ENCODE data around the gene TSHZ2.

The TSHZ2 gene

DNA sequence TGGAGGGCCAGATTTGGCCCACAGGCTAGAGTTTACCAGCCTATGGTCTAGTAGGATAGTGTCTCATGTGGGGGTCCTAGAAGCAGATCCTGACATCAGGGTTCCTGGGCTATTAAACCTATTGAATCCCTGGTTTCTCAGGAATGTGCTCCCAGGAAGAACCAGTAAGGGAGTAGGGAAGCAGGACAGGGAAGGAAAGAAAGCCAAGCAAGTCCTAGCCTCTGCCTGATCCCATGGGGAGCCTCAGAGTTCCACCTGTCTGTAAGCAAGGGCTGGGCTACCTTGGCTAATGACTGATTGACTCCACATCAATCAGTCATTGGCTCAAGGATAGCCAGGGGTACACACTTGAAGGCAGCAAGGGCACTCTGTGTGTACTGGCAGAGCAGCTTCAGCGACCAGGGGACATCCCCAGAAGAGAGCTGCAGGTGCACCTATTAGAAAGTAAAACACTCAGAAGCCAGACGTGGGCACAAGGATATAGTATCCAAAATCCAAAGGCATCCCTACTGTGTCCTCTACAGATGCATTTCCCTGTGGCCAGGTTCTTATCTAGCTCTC is 309.5 kb downstream of the TSHZ2 start:
- no peak for DNase-seq (ENCODE audit: low read depth in 2 of 2)

- no peak for DNase-seq (ENCODE audit: low read depth in 2 of 2)
Observed at GRCh38 chr20:53282217-53282955, 310.2 kb downstream of the TSHZ2 start.

- DNase-seq (ENCODE audit: low read depth in 2 of 2) = no peak
Observed at GRCh38 chr20:53283011-53283410, 310.9 kb downstream of the TSHZ2 start.

- no peak for DNase-seq (ENCODE audit: low read depth in 2 of 2)
Observed at GRCh38 chr20:53283597-53283996, 311.4 kb downstream of the TSHZ2 start.

DNA sequence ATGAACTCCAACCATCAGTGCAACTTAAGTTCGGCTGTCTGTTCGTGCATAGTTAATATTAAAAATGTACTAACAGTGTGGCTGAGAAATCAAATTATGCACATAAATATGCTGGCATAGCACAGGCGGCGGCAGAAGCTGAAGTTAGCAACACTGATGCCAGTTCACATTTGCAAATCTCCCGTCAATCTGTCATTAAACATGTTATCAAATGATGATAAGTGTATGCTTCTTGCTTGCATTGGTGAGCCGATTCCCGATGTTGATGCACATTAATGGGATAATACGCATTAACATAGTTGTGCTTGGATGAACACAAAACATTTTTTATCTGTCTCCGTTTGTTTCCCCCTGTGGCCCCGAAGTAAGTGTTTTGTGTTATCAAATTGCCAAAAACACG is 312.1 kb downstream of the TSHZ2 start:
- DNase-seq (ENCODE audit: low read depth in 2 of 2) = no peak

GRCh38 chr20:53284696-53285095 is 312.5 kb downstream of the TSHZ2 start:
- DNase-seq (ENCODE audit: low read depth in 2 of 2) = no peak

DNA sequence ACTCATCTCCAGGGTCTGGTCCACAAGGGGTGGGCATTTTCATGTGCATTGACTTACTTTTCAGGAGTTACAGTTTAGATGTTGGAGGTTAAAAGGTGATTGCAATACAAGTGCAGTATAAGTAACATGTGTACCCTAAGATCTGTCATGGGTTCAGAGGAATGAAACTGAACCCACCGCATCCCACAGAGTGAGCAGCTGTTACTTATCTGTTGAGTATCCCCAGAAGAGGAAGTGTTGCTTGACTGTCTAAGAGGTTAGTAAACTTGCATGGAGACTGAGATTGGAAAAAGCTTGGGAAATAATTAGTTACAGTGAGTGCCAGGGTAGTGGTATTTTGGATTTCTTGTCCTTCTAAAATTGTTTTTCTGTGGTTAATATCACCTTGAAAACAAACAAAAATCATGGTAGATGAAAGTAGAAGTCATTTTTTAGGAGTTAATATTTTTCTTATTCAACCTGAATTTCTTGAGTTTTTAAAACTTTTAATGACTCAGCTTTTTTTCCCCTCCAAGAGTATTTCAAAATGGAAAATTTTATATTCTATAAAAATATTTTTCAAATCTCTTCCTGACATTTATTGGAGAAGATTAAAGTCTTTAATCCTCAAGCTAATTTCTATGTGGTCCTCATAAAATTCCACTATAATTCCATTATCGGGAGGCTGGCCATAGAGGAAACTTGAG is 315.3 kb downstream of the TSHZ2 start:
- DNase-seq (ENCODE audit: low read depth in 2 of 2) = no peak

GRCh38 chr20:53291548-53291947 is 319.4 kb downstream of the TSHZ2 start:
- no peak for DNase-seq (ENCODE audit: low read depth in 2 of 2)

DNA sequence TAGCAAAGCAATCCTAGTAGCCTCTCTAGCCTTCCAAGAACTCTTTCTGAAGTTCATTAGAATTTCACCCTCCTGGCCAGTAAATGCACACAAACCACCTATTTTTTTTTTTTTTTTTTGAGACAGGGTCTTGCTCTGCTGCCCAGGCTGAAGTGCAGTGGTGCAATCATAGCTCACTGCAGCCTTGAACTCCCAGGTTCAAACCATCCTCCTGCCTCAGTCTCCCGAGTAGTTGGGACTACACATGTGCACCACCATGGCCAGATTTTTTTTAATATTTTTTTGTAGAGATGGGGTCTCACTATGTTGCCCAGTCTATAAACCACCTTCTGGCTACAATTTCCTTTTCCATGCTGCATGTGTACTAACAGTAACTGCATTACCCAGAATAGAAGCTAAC is 320.2 kb downstream of the TSHZ2 start:
- no peak for DNase-seq (ENCODE audit: low read depth in 2 of 2)

- no peak for DNase-seq (ENCODE audit: low read depth in 2 of 2)
Observed at GRCh38 chr20:53294804-53295203, 322.6 kb downstream of the TSHZ2 start.

GRCh38 chr20:53296025-53296424 is 323.9 kb downstream of the TSHZ2 start:
- DNase-seq (ENCODE audit: low read depth in 2 of 2) = peak; percentile 7 to 9

DNA sequence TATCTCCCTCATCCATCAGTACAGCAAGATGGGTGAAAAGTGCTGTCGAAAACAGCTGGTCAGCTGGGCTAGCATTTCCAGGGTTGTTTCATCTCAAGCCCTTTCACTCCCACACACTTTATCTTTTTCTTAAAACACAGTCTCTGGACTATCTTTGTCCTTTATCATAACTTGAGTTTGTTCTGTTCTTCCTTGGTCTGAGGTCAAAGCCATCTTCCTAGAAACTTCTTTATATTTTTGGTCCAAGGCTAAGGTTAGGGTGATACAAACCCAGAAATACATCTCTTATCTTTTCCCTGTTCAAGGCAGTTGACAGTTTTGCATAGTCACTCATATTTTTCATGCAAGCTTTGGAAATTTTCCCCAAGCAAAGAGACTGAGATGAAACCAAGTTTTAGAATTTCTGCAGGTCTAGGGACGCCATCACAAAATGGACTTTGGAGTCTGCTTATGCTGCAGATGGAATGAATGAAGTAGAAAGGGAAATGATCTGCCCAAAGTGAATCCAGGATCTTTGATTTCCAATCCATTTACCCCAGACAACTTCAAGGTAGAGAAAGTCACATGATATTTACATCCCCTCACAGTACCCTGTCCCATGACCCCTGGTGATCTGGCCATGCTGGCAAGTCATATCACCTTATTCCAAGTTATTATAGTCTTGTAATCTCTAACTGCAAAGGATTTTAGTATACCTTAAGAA is 324.4 kb downstream of the TSHZ2 start:
- no peak for DNase-seq (ENCODE audit: low read depth in 2 of 2)

DNA sequence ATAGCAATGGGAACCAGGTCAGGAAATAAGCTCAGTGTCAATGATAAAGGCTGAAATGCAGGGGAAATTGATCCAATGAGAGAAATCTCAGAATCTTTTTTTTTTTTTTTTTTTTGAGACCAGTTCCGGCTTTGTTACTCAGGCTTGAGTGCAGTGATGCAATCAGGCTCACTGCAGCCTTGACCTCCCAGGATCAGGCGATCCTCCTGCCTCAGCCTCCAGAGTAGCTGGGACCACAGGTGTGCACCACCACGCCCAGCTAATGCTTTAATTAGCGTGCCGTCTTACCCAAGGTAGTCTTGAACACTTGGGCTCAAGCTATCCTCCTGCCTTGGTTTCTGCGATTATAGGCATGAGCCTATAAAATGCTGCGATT is 325.0 kb downstream of the TSHZ2 start:
- no peak for DNase-seq (ENCODE audit: low read depth in 2 of 2)

DNA sequence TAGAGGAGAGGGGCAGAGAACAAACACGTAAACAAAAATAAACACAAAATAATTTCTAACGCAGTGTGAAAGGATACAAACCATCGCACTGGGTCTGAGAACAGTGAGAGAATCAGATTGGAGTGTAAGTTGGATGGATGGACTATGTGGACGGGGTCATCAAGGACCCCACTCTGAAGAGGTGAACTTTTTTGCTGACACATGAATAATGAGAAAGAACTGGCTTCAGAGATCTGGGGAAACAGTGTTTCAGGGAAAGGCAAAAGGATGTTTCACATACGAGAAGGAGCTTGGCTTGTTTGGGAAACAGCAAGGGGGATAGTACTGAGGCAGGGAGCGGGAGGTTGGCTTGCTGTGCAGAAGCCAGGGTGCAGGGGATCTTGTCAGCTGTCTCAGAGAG is 326.1 kb downstream of the TSHZ2 start:
- no peak for DNase-seq (ENCODE audit: low read depth in 2 of 2)

DNA sequence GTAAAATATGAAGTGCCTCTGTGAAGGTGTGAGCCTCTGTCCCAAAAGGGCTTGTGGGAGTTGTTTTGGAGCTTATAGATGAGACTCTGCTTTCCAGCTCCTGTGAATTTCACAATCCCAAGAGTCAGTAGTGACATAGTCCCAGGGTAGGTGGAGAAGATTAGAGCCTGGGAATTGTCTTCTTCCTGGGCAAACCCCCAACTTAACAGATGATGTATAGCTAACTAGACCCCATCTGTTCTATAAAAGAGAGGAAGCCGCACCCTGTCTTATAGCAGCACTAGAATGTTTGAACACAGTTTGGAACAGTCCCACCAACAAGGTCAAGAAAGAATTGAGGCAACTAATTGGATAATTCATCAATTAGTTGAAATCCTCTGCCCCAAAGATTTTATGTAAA is 326.8 kb downstream of the TSHZ2 start:
- DNase-seq (ENCODE audit: low read depth in 2 of 2) = no peak

GRCh38 chr20:53299831-53300230 is 327.7 kb downstream of the TSHZ2 start:
- no peak for DNase-seq (ENCODE audit: low read depth in 2 of 2)

- no peak for DNase-seq (ENCODE audit: low read depth in 2 of 2)
Observed at GRCh38 chr20:53301869-53302268, 329.7 kb downstream of the TSHZ2 start.

GRCh38 chr20:53302695-53303412 is 330.7 kb downstream of the TSHZ2 start:
- no peak for DNase-seq (ENCODE audit: low read depth in 2 of 2)

- no peak for DNase-seq (ENCODE audit: low read depth in 2 of 2)
Observed at GRCh38 chr20:53303413-53303760, 331.2 kb downstream of the TSHZ2 start.

DNA sequence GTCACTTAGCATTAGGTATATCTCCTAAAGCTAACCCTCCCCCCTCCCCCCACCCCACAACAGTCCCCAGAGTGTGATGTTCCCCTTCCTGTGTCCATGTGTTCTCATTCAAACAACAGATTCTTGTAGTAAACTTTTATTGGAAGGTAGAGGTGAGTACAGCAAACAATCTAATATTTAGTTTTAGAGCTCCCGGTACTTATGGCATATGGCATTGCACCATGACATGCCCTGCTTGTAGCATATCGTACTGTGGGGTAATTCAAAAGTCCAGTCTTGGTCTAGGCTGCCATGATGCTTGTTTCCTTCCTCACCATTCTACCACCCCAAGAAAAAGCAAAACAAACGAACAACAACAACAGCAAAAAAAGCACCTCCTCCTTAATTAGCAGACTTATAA is 332.0 kb downstream of the TSHZ2 start:
- DNase-seq (ENCODE audit: low read depth in 2 of 2) = no peak

DNA sequence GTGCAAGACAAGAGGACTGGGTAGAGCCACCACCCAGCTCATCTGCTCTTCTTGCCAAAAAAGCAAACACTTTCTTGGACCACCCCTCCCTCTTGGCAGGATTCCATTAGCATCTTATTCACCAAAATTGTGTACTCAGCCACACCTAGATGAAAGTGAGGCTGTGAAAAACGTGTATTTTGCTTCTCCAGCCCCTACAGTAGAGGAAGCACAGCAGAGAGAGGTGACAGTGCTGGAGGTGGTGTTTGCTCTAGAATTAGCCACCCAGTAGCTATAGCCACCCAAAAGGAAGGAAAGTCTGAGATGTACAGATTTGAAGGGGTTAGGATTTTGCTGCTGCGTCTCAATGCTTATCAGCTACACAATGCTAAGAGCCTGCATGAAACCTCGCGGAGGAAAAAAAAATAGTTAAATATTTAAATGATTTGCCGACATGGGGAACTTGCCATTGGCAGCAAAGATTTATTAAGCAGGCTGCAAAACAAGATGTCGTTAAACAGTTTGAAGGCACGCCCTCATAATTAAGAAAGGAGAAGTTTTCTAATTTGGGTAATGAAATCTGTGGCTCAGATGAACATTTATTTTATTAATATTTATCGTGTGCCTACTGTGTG is 334.1 kb downstream of the TSHZ2 start:
- no peak for DNase-seq (ENCODE audit: low read depth in 2 of 2)
